DND-41 (cell line): ENCODE results near the gene U2AF2.

Experiments used
- ATAC-seq: fragments of 200-7000 bp; cut with Tn5 transposase; 3 replicates; pipeline ENCODE4 v1.9.1; 2021; ENCODE audit warnings: low read depth; ENCODE audit not compliant: insufficient read depth
- DNase-seq: peaks from one replicate; pipeline ENCODE4 v3.0.0-alpha.2; 2020
- H2AFZ ChIP-seq: 2 replicates; pipeline ENCODE4 v1.6.0; 2012; ENCODE audit warnings: low read depth, low read length
- H3K27ac ChIP-seq: 2 replicates; pipeline ENCODE4 v1.5.1; 2012; ENCODE audit warnings: low read length, inconsistent platforms
- H3K27me3 ChIP-seq: fragments of 200-600 bp; sonication (generic); 2 replicates; pipeline ENCODE4 v1.6.0; 2012; ENCODE audit warnings: low read length, mild to moderate bottlenecking, inconsistent platforms; ENCODE audit not compliant: insufficient read depth, poor library complexity
- H3K36me3 ChIP-seq: 2 replicates; pipeline ENCODE4 v1.5.1; 2012; ENCODE audit warnings: low read length, inconsistent platforms; ENCODE audit not compliant: insufficient read depth
- H3K4me1 ChIP-seq: 2 replicates; pipeline ENCODE4 v1.5.1; 2012; ENCODE audit warnings: mild to moderate bottlenecking, low read length; ENCODE audit not compliant: insufficient read depth
- H3K4me2 ChIP-seq: 2 replicates; pipeline ENCODE4 v1.6.0; 2012; ENCODE audit warnings: mild to moderate bottlenecking, moderate library complexity, low read length, inconsistent platforms; ENCODE audit not compliant: insufficient read depth
- H3K4me3 ChIP-seq, 2 experiments: fragments of 200-600 bp in 1 of 2; shearing (Covaris generic) in 1 of 2; 2 replicates each; pipeline ENCODE4 v1.5.1; 2012 to 2016; ENCODE audit warnings: inconsistent platforms in 2 of 2, low read length in 2 of 2, mild to moderate bottlenecking in 2 of 2, low read depth in 1 of 2, moderate library complexity in 1 of 2
- H3K79me2 ChIP-seq: 2 replicates; pipeline ENCODE4 v1.6.0; 2012; ENCODE audit warnings: low read length, inconsistent platforms; ENCODE audit not compliant: insufficient read depth
- H3K9ac ChIP-seq: 2 replicates; pipeline ENCODE4 v1.6.0; 2012; ENCODE audit warnings: low read depth, mild to moderate bottlenecking, inconsistent platforms, low read length, moderate library complexity
- H3K9me3 ChIP-seq: 2 replicates; pipeline ENCODE4 v1.5.1; 2012; ENCODE audit warnings: low read length, moderate library complexity, mild to moderate bottlenecking, inconsistent platforms; ENCODE audit not compliant: insufficient read depth, severe bottlenecking
- H4K20me1 ChIP-seq: 2 replicates; pipeline ENCODE4 v1.6.0; 2012; ENCODE audit warnings: low read length; ENCODE audit not compliant: insufficient read depth
- EZH2 ChIP-seq: IDR thresholded peaks from 3 replicates; pipeline ENCODE4 v1.6.1; 2012; ENCODE audit warnings: borderline replicate concordance, low read depth, mild to moderate bottlenecking, moderate library complexity, low read length, inconsistent platforms; ENCODE audit not compliant: severe bottlenecking
- TF ChIP-seq, protein P1 (sequence below): IDR thresholded peaks from 2 replicates; pipeline ENCODE4 v1.5.1; 2012; ENCODE audit warnings: borderline replicate concordance, low read length, moderate library complexity, mild to moderate bottlenecking; ENCODE audit not compliant: poor library complexity, severe bottlenecking; ENCODE audit errors: extremely low read depth

The U2AF2 gene

DNA sequence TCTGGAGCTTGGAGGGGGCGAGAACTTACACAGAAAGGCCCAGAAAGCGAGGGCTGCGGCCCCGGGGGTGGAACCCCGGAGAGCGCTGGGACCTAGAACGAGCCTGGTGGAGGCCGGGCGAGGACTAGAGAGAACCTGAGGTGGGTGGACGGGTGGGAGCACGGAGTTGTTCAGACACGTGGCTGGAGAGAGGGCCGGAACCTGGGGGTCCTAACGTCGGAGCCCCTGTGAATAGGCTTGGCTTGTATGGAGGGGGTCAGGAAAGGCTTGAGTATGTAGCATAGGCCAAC is 11.0 kb upstream of the U2AF2 start:
- Histone ChIP-seq H3K27me3 (no peaks in the 10 kb centered on the region), H3K79me2 (peaks cover 72% of the 10 kb centered on the region), H2AFZ (0 out of 2 replicates have a peak overlapping the region, but pooled peaks have one; percentile 42), H3K9ac (peak overlapping the region; percentile 92), H3K36me3 (peaks cover 18% of the 10 kb centered on the region), H3K9me3 (no peaks in the 10 kb centered on the region), H3K4me3 (peak overlapping the region; percentile 98 to 99), H3K27ac (peak overlapping the region; percentile 73), H4K20me1 (peaks cover 17% of the 10 kb centered on the region; the same call in 1 of the 2 replicates), H3K4me2 (peak overlapping the region; percentile 85), H3K4me1 (peaks cover 68% of the 10 kb centered on the region)
- DNase-seq (no peak), ATAC-seq (no peak)
- TF ChIP-seq EZH2: no peak
- TF ChIP-seq, protein P1, sequence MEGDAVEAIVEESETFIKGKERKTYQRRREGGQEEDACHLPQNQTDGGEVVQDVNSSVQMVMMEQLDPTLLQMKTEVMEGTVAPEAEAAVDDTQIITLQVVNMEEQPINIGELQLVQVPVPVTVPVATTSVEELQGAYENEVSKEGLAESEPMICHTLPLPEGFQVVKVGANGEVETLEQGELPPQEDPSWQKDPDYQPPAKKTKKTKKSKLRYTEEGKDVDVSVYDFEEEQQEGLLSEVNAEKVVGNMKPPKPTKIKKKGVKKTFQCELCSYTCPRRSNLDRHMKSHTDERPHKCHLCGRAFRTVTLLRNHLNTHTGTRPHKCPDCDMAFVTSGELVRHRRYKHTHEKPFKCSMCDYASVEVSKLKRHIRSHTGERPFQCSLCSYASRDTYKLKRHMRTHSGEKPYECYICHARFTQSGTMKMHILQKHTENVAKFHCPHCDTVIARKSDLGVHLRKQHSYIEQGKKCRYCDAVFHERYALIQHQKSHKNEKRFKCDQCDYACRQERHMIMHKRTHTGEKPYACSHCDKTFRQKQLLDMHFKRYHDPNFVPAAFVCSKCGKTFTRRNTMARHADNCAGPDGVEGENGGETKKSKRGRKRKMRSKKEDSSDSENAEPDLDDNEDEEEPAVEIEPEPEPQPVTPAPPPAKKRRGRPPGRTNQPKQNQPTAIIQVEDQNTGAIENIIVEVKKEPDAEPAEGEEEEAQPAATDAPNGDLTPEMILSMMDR: no peak

DNA sequence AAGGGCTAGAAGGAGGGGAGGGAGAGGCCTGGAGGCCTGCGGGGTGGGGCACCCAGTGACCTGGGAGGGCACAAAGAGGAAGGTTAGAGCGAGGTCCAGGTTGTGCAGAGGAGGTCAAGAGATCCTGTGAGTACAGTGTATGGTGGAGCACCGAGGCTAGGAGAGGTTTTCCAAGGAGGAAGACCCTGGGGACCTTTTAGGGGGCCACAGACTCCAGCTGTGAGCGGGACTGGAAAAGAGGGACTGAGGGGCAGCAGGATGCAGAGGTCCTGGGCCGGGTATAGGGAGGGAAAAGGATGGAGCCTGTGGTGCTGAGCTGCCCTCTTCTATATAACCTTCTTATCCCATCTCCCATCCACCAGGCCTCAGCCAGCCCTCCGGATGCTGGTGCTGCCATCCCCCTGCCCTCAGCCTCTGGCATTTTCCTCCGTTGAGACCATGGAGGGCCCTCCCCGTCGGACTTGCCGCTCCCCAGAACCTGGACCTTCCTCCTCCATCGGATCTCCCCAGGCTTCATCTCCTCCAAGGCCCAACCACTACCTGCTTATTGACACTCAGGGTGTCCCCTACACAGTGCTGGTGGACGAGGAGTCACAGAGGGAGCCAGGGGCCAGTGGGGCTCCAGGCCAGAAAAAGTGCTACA is 10.5 kb upstream of the U2AF2 start:
- H3K9me3 ChIP-seq: no peaks in the 10 kb centered on the region
- H3K79me2 ChIP-seq: peaks cover 75% of the 10 kb centered on the region
- no peaks in the 10 kb centered on the region for H3K27me3 ChIP-seq
- no peak overlapping the region for H2AFZ ChIP-seq
- peak overlapping the region; percentile 92 for H3K9ac ChIP-seq
- ATAC-seq (no peak), DNase-seq (no peak)
- H3K4me2 ChIP-seq: peak overlapping the region; percentile 85
- peak overlapping the region; percentile 98 to 99 for H3K4me3 ChIP-seq
- peaks cover 18% of the 10 kb centered on the region for H3K36me3 ChIP-seq
- peaks cover 17% of the 10 kb centered on the region; the same call in 1 of the 2 replicates for H4K20me1 ChIP-seq
- peak overlapping the region; percentile 73 for H3K27ac ChIP-seq
- no peak for TF ChIP-seq EZH2
- TF ChIP-seq, protein P1: no peak
- H3K4me1 ChIP-seq: peaks cover 69% of the 10 kb centered on the region

DNA sequence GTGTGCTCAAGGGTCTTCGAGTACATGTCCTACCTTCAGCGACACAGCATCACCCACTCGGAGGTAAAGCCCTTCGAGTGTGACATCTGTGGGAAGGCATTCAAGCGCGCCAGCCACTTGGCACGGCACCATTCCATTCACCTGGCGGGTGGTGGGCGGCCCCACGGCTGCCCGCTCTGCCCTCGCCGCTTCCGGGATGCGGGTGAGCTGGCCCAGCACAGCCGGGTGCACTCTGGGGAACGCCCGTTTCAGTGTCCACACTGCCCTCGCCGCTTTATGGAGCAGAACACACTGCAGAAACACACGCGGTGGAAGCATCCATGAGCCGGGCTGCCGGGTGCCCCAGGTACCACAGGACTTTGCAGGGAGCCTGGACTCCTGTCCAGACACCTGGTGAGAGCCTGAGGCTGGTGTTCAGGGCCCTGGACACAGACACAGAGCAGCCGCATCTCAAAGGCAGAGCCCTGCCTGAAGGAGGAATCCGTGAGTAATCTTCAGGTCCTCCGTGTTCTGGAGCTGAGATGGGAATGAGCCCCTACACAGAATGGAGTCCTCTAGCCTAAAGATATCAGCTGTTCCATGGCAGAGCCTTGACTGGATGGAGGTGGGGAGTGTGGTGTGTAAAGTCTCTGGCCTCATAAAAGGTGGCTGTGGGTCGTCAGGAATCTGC is 9.9 kb upstream of the U2AF2 start:
- Histone ChIP-seq H2AFZ (no peak overlapping the region), H3K27ac (0 out of 2 replicates have a peak overlapping the region, but pooled peaks have one; percentile 73), H3K27me3 (no peaks in the 10 kb centered on the region), H3K9me3 (no peaks in the 10 kb centered on the region), H3K9ac (peak overlapping the region; percentile 92), H3K4me2 (peak overlapping the region; percentile 85), H3K4me1 (peaks cover 70% of the 10 kb centered on the region), H4K20me1 (peaks cover 17% of the 10 kb centered on the region; the same call in 1 of the 2 replicates), H3K36me3 (peaks cover 18% of the 10 kb centered on the region), H3K79me2 (peaks cover 77% of the 10 kb centered on the region), H3K4me3 (peak overlapping the region in 1 of 2 experiments; percentile 99; a peak in 3 of 4 replicates)
- TF ChIP-seq, protein P1: no peak
- no peak for TF ChIP-seq EZH2
- DNase-seq: no peak
- ATAC-seq: no peak
